HG02973 (cell line): ENCODE measurements around the gene CDX1.

Experiments used
- ATAC-seq: cut with Tn5 transposase; IDR thresholded peaks from one replicate; pipeline ENCODE4 v1.9.1; 2021; ENCODE audit warnings: moderate library complexity; ENCODE audit not compliant: unreplicated experiment

The CDX1 gene

DNA sequence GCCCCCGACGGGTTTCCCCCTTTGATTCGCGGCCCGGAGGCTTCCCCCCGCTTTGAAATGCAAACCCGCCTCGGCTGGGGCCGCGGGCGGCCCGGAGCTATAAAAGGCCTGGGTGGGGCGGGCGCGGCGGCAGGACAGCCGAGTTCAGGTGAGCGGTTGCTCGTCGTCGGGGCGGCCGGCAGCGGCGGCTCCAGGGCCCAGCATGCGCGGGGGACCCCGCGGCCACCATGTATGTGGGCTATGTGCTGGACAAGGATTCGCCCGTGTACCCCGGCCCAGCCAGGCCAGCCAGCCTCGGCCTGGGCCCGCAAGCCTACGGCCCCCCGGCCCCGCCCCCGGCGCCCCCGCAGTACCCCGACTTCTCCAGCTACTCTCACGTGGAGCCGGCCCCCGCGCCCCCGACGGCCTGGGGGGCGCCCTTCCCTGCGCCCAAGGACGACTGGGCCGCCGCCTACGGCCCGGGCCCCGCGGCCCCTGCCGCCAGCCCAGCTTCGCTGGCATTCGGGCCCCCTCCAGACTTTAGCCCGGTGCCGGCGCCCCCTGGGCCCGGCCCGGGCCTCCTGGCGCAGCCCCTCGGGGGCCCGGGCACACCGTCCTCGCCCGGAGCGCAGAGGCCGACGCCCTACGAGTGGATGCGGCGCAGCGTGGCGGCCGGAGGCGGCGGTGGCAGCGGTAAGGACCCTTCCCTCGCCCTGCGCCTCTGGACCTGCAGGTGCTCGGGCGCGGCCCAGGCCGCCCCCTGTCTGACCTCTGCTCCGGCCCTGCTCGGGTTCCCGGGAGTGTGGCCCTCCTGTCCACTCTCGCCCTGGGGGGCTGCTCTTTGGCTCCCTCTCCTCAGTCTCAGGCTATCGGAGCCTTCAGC is at the start of gene CDX1:
Gene CDX1 (plus strand): TSS at position 129 of the 862 bp plus-strand sequence. CDS start 99 bp downstream, at position 228.
- ATAC-seq, result no peak

DNA sequence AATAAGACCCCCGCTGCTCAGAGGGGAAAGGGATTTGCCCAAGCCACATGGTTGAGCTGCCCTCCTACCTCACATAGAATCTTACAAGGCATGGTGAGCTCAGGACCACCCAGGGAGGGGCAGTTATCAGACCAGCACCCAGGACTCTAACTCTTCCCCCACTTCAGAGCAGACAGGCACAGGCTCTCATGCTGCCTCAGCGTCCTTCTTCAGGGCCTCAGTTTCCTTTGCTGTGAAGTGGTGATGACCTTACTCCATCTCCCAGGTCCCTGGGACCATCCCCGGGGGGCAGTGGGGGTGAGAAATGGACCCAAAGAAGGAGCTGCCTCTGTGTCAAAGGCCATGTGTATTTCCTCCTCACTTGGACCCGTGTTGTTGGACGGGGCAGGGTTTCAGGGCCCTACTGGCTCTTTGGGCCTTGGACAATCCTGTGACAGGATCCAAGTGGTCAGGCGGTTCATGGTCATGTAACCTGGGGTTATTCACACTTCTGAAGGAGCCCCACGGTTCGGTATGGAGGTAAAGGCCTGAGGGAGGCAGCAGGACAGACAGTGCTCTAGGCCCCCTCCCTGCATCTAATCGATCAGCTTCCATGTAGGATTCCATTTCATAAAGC is 48.5 kb upstream of the CDX1 start:
- ATAC-seq, result no peak

DNA sequence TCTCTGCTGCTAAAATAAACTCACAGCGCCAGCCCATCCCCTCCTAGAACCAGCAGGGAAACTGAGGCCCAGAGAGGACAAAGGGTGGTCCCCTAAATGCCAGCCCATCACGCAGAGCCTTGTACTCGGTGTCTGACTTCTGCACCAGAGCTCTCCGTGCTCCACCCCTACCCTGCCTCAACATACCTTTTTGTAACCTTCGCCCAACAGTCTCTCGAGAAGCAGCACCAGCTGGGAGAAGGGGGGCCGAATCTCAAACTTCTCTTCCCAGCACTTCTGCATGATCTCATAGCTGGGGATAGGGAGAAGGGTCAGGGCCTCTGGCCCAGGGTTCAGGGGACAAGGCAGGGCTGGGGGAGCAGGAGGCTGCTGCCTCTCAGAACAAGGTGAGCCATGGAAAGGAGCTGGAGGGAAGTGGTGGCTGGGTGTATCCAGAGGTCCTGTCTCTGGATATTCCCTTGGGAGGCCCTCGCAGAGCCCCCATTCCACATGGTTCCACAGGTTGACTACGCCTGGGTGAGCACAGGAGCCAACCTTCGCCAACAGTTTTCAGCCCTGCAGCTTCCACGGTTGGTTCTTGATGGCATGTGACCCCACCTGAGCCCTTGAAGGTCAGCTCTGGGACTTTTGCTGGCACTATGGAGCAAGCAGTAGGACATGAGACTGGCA is 47.9 kb upstream of the CDX1 start:
- no peak for ATAC-seq

DNA sequence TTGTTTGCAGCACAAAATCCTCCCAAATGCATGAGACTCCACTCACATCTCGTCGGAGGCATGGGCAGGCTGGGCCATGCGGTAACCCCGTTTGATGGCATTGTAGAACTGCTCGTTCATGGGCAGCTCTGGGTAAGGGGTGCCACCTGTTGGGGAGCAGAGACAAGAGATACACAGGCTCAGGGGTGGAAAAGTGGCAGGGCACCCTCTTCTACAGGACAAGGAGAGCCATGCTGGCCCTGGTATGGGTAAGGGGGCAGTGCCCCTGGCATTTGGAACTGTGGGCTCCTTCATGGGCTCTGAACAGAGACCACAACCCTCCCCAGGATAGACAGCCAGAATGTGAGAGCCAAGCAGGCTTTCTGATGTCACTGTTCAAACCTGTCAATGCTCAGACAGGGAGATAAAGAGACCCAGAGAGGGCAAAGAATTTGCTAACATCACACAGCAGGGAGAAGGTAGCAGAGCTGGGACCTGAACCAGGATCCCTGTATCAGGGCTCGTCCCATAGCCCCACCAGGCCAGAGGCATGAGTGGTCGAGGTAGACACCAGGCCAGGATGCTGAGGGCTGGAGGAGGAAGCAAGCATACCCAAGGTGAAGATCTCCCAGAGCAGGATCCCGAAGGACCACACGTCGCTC is 47.0 kb upstream of the CDX1 start:
- ATAC-seq, result no peak

DNA sequence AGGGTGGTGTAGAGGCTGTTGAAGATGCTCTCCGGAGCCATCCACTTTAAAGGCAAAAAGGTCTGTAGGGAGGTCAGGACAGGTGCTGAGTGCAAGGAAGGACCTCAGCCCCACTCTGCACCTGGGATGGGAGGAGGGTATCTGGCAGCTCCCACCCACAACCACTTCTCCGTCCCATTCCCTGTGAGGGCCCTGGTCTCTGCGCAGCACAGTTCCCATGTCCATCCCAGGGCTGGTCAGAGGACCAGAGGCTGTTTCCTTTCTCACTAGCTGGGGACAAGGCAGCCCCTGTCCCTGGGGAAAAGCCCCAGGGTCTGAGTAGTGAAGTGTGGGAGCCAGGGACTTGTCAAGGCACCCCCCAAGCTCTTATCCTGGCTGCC is 46.5 kb upstream of the CDX1 start:
- no peak for ATAC-seq

DNA sequence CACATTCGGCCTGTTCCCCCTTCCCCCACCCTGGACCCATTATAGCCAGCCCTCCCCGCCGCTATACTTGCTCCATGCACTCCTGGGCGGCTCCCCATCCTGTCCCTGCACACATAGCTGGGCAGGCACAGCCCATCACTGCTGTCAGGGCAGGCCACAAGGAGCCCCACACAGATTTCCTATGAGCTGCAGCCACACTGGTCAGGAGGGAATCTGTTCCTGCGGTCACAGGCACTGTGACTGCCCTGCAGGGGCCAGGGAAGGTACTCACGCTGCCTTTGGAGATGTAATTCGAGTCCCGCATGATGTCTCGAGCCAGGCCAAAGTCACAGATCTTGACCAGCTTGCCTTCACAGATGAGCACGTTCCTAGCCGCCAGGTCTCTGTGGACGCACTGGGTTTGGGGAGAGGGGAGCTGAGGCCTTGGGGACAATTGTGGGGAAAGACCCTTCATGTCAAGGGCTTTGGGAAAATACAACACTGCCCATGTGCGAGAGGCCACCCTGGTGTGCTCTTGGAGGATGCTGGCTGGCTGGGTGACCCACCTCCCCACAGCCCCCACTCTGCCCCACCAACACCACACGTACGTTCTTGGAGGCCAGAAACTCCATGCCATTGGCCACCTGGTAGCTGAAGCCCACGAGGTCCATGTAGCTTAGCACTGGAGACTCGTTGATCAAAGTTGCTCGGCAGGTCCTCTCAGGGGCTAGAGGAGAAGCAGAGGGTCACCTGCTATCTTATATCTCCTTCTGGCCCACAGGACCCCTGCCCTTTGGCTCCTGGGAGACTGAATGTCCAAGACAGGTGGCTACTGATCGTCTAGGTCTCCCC is 45.7 kb upstream of the CDX1 start:
- no peak for ATAC-seq

DNA sequence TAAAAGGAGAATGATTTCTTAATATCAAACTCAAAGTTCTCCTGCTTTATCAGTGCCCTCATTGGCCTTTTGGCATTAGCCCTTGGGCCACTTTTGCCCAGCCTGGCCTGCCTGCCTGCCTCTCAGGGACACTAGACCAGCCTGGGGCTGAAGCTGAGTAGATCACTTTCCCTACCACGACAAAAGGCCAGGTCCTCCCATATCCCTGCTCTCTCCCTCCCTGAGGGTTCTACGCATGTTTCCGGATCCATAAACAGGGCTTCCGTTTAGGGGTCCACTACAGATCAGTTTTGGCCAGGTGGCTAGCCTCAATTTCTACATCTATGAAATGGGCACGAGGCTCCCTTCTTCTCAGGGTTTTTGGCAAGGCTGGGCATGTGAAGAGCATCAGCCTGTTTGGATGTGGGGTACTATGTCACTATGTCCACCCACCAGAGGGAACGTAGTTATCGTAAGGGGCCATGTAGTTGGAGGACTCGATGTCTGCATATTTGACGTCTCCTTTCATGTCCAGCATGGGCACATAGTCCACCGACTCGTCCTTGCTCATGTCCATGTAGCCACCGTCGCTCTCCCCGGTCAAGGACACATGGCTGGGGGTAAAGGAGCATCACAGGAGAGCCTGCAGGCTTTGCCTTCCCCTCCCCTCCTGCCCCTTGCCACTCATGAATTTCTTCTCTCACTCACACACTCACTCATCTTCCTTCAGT is 45.0 kb upstream of the CDX1 start:
- ATAC-seq, result no peak

DNA sequence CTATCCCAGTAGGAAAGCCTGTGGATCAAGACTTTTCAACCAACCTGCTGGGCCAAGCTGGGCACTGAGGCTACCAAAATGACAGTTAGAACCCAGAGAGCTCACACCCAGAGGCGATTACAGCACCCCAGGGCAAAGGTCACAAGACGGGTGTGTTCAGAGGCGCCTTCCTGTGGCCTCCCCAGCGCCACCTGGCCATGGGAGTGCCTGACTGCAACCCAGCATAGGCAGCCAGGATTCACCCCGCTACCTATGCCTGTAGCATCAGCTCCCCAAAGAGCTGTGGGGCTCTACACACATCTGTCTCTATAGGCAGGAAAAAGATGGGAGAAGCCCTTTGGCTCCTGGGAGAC is 44.4 kb upstream of the CDX1 start:
- ATAC-seq, result peak; percentile 58

DNA sequence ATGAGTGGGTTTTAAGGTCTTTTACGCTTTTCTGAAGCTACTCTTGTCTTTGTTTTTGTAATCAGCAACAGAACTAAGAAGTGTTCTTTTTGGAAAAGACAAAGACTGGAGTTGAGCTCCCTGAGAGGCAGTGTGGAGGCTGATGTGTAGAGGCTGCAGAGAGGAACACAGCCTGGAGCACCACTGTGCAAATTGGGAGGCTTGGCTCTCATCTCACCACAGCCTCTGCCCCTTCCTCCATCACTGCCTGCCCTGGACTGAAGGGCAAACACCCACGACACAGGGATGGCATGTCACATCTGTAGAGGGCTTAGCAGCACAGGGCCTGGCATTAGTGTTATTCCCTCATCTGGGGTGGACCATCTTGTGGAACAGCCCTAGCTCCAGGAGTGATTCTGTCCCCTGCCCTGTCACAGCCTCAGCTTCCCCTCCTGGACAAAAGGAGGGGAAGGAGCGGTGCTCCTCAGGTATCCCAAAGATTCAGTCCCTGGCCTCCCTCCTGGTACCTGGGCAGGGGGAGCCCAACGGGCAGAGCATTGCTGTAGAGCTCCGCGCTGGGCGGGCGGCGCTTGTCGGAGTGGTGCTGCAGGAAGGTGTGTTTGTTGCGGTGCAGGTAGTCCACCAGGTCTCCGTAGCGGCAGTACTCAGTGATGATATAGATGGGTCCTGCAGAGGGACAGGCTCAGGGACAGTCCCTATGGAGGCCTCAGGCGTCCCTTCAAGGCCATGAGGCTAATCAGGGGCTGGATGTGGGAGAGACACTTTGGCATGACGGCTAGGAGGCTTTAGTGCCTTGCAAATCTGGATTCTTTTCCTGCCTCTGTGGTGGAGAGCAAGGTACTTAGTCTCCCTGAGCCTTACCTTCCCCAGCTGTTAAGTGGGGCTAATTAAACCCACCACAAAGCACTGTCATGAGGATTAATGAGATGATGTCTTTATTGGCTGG is 43.8 kb upstream of the CDX1 start:
- ATAC-seq, result no peak

DNA sequence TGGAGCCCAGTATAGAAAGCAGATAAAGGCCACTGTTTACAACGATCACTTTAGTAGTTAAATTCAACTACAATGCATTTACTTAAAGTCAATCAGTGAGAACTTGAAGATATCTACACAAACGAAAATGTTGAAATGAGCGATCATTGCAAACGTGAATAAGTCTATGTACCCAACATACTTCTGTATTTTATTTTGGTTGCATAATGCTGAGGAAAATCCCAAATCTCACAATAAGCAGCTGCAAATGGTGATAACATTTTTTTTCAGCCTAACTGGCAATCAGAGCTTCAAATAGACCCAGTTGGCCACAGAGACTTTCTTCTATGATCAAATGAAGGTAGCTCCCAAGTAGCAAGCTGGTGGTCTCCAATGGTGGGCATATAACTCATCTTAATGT is 43.0 kb upstream of the CDX1 start:
- no peak for ATAC-seq

DNA sequence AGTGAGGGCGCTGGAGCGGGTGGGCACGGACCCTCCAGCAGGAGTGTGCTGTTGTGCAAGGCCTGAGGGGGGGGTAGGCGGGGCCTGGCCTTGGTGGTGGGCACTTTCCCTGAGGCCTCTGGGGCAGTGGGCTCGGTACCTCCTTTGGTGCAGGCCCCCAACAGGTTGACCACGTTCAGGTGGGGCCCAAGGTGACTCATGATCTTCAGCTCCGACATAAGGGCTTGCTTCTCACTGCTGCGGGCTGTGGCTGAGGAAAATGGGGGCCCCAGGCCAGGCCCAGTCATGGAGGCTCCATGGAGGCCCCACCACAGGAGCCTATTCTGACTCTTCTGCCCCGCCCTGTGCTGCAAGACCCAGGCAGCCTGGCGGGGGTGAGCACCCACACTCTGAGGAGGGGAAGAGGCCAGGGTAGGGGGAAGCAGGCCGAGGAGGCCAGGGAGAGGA is 42.4 kb upstream of the CDX1 start:
- no peak for ATAC-seq

DNA sequence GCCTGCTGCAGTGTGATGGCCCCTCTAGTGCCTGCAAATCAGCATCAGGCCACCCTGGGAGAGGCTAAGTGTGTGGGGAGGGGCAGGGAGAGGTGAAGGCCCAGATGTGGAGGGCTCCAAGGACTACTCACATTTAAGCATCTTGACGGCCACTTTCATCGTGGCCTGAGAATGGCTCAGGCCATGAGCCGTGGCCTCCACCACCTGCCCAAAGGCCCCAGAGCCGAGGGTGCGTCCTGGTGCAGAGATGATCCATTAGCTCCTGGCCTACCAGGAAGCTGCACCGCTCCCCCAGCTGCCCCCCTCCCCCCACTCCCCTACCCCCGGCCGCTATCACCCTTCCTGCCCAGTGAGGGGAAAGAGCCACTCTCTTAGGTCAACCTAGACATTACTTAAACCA is 42.0 kb upstream of the CDX1 start:
- no peak for ATAC-seq

DNA sequence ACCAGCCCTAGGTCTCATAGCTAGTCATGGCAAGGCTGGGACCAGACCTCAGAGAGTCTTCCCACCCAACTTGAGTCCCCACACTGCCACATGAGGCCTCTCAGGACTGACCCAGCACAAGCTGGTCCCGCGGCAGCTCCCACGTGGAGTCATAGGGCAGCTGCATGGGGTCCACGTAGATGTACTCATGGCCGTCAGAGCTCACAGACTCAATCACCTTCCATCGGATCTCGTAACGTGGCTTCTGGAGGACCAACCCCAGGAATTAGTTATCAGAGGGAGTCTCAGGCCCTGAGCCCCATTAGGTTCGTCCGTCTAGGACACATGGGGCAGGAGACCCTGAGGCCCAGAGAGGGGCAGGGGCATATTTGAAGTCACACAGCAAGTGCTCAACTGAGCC is 41.2 kb upstream of the CDX1 start:
- no peak for ATAC-seq

DNA sequence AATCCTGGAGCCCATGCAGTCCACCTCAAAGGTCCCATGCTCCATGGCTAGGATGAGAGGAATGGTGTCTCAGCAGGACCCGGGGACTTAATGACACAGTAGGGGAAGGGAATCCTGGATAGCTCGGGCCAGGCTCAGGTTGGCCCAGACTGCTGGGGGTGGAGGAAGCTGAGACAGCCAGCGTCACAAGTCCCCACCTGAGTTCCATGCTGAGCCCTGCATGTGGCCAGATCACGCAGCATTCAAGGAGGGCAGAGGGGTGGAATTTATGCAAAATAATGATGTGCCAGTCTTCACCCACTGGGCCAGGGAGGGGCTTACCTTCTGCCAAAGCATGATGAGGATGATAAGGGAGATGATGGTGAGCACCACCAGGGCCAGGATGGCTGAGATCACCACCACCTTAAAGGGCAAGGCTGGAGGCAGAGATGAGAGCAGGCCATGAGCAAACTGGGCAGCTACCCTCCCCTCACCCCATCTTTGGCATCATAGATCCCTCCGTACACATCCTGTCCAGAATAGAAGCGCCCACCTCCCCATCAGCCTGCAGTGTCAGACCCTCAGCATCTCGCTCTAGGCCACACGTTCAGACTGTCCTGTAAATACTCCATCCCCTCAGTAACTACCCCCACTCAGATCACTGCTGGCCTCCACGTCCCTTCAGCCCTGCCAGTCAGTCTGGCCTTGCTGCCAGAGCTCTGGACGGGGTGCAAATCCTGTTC is 40.2 kb upstream of the CDX1 start:
- no peak for ATAC-seq

DNA sequence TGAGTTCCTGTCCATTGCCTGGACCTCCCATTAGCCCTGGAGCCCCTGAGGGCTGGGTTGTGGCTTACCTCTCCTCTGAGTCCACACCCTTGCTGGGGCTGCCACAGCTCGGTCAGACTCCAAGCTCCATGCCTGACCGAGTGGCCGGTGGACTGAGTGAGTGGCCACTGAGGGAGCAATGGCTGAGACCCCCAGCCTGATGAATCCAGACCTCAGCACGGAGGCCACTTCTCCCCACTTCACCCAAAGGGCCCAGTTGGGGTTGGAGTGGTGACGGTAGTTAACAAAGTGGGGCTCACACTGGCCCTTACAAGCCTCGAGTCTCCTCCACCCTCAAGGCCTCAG is 39.7 kb upstream of the CDX1 start:
- no peak for ATAC-seq

DNA sequence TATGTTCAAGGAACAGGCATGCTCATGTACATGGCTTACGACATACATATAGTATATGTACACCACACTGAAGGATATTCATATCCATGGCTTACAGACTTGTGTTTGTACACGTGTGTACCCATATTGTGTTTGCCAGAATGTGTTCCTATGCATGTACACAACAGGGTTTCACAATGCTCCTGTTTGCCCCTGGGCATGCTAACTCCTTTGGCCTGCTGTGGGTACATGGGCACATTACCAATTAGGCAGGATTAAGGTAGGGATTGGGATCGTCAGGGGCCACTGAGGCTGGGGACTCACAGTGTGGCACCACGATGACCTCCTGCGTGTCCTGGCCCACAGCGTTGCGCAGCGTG is 37.1 kb upstream of the CDX1 start:
- no peak for ATAC-seq

DNA sequence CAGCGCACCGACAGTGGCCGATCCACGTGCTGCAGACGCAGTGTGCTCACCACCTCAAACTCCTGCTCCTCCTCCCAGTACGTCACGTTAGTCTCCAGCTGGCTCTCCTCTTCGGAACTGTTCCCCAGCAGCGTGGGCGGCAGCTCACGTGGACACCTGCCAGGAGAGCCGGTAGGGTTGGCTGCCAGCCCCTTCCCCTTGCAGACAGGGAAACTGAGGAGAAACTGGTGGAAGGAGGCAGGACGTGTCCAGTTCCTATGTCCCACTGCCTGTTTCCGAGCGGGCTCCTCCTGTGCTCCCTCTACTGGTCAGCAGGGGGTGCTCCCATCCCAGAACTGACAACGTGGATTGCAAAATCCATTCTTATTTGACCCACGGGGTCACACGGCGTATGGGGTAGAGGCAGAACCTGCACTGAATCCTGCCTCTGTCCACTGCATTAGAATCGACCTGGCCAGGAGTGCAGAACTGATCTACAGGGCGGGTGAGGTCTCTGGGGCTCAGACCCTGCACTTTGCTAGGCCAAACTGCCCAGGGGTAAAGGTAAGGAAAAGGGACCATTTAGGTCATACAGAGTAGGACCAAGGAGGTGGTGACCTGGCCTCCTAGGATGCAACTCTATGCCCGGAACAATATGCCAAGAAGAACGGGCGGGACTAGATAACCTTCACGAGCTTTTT is 36.6 kb upstream of the CDX1 start:
- ATAC-seq, result peak; percentile 61

DNA sequence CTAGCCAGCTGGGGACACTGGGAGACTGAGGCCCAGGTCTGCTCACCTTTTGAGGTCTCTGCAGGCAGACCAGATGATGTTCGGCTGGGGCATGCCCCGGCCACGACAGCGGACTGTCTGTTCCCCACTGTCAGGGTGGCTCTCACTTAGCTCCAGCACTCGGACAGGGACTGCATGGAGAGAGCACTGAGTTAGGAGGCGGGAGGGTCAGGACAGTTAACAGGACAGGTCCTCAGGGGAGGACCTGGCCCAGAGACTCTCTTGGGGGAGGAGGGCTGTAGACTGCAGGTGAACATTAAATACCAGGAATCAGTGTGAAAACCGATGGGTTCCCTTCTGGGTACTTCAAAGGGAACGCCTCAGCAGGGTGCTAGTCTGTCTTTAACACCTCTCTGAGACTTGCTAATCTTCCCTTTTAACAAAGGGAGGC is 36.1 kb upstream of the CDX1 start:
- no peak for ATAC-seq
